ENCODE measurements around the gene LARP6.

Gene LARP6

GRCh38 chr15:70793694-70794093 is 60.3 kb downstream of the LARP6 start:
- no peak for DNase-seq

GRCh38 chr15:70792171-70792573 is 61.8 kb downstream of the LARP6 start:
- no peak for DNase-seq

- DNase-seq = no peak
These were observed 62.7 kb downstream of the LARP6 start for GRCh38 chr15:70791259-70791658.

- DNase-seq = no peak
These were observed 64.7 kb downstream of the LARP6 start for GRCh38 chr15:70789213-70789612.

GRCh38 chr15:70788114-70789049 is 65.6 kb downstream of the LARP6 start:
- no peak for DNase-seq

GRCh38 chr15:70786996-70787395 is 67.0 kb downstream of the LARP6 start:
- DNase-seq = no peak

- no peak for DNase-seq
These were observed 70.3 kb downstream of the LARP6 start for GRCh38 chr15:70783610-70784022.

- DNase-seq = no peak
These were observed 70.9 kb downstream of the LARP6 start for GRCh38 chr15:70783041-70783440.

- no peak for DNase-seq
These were observed 72.7 kb downstream of the LARP6 start for GRCh38 chr15:70781236-70781635.

Measured in NCI-H2029 (cell line).